ENCODE data around the gene PCDHGA7. TPM values are rescaled to one million over a fixed set of nuclear protein-coding genes. Genes with fewer than 3 reads are reported as not detected.

The PCDHGA7 gene
- total and polyA plus RNA-seq, 10 donors = 0.18 to 5.4 (median 2.0) TPM

DNA sequence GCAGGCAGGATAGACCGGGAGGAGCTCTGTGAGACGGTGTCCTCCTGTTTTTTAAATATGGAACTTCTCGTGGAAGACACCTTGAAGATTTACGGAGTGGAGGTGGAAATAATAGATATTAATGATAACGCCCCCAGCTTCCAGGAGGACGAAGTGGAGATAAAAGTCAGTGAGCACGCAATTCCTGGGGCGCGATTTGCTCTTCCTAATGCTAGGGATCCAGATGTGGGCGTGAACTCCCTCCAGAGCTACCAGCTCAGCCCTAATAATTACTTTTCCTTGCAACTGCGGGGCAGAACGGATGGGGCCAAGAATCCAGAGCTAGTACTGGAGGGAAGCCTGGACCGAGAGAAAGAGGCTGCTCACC, 38.9 kb downstream of the PCDHGA7 start:
- TF ChIP-seq POLR2AphosphoS5 (IDR thresholded peaks at IDR 0.05) = no peak
- no peak for TF ChIP-seq POLR2A (IDR thresholded peaks at IDR 0.05)
- TF ChIP-seq, protein P1, sequence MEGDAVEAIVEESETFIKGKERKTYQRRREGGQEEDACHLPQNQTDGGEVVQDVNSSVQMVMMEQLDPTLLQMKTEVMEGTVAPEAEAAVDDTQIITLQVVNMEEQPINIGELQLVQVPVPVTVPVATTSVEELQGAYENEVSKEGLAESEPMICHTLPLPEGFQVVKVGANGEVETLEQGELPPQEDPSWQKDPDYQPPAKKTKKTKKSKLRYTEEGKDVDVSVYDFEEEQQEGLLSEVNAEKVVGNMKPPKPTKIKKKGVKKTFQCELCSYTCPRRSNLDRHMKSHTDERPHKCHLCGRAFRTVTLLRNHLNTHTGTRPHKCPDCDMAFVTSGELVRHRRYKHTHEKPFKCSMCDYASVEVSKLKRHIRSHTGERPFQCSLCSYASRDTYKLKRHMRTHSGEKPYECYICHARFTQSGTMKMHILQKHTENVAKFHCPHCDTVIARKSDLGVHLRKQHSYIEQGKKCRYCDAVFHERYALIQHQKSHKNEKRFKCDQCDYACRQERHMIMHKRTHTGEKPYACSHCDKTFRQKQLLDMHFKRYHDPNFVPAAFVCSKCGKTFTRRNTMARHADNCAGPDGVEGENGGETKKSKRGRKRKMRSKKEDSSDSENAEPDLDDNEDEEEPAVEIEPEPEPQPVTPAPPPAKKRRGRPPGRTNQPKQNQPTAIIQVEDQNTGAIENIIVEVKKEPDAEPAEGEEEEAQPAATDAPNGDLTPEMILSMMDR (IDR thresholded peaks at IDR 0.05 in 8 of 11, conservative IDR thresholded peaks at IDR 0.05 in 3 of 11) = no peak
- no peak overlapping the region for H3K27ac ChIP-seq
- peak overlapping the region in 7 of 8 donors; percentile 6 to 67 (median 34) for H3K4me3 ChIP-seq
- peaks cover 0 to 8% (median 0%) of the 10 kb centered on the region in 6 donors for H3K36me3 ChIP-seq
- intact Hi-C loops (cut with DNase I; ENCODE audit: low total_unique reads) = no loop called here
- WGBS, 5 donors = 8 to 20% (median 9%) methylated on average over 13 of the region's 13 CpGs
- peaks cover 0 to 12% (median 3%) of the 10 kb centered on the region in 6 donors for H3K4me1 ChIP-seq
- peaks cover 0 to 89% (median 39%) of the 10 kb centered on the region in 7 donors for H3K27me3 ChIP-seq (replicated peaks in 1 of 7)
- peaks cover 2 to 100% (median 96%) of the 10 kb centered on the region in 8 donors for H3K9me3 ChIP-seq
- no peak for DNase-seq

DNA sequence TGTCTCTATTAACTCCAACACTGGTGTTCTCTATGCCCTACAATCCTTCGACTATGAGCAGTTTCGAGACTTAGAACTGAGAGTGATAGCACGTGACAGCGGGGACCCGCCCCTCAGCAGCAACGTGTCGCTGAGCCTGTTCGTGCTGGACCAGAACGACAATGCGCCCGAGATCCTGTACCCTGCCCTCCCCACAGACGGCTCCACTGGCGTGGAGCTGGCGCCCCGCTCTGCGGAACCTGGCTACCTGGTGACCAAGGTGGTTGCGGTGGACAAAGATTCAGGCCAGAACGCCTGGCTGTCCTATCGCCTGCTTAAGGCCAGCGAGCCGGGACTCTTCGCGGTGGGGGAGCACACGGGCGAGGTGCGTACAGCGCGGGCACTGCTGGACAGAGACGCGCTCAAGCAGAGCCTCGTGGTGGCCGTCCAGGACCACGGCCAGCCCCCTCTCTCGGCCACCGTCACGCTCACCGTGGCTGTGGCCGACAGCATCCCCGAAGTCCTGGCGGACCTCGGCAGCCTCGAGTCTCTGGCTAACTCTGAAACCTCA, 40.3 kb downstream of the PCDHGA7 start:
- peaks cover 0 to 12% (median 0%) of the 10 kb centered on the region in 6 donors for H3K4me1 ChIP-seq
- TF ChIP-seq POLR2AphosphoS5 (IDR thresholded peaks at IDR 0.05) (no peak), POLR2A (IDR thresholded peaks at IDR 0.05) (no peak)
- TF ChIP-seq, protein P1 (IDR thresholded peaks at IDR 0.05 in 8 of 11, conservative IDR thresholded peaks at IDR 0.05 in 3 of 11) = no peak
- intact Hi-C loops (cut with DNase I; ENCODE audit: low total_unique reads) = no loop called here
- peaks cover 2 to 100% (median 100%) of the 10 kb centered on the region in 8 donors for H3K9me3 ChIP-seq
- peaks cover 0 to 13% (median 0%) of the 10 kb centered on the region in 6 donors for H3K36me3 ChIP-seq
- no peak for DNase-seq
- H3K27ac ChIP-seq = no peak overlapping the region
- H3K27me3 ChIP-seq (replicated peaks in 1 of 7) = peaks cover 0 to 89% (median 35%) of the 10 kb centered on the region in 7 donors
- no peak overlapping the region for H3K4me3 ChIP-seq
- 26 to 45% (median 30%) methylated on average over 29 to 42 of the region's 42 CpGs for WGBS, 5 donors

DNA sequence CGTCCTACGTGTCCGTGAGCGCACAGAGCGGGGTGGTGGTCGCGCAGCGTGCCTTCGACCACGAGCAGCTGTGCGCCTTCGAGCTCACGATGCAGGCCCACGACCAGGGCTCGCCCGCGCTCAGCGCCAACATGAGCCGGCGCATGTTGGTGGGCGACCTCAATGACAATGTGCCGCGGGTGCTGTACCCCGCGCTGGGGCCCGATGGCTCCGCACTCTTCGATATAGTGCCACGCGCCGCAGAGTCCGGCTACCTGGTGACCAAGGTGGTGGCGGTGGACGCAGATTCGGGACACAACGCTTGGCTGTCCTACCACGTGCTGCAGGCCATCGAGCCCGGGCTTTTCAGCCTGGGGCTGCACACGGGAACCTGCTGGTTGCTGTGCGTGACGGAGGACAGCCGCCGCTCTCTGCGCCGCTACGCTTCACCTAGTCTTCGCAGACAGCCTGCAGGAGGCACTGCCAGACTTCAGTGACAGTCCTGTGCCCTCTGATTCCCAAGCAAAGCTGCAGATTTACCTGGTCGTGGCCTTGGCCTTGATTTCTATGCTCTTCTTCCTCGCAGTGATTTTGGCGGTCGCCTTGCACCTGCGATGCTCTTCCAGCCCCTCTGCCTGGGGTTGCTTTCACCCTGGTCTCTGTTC, 45.4 kb downstream of the PCDHGA7 start:
- no peak for DNase-seq
- Histone ChIP-seq H3K4me1 (peaks cover 0 to 19% (median 0%) of the 10 kb centered on the region in 6 donors), H3K27ac (no peak overlapping the region), H3K4me3 (no peak overlapping the region), H3K9me3 (peaks cover 0 to 100% (median 98%) of the 10 kb centered on the region in 8 donors), H3K27me3 (replicated peaks in 1 of 7) (peaks cover 0 to 88% (median 14%) of the 10 kb centered on the region in 7 donors), H3K36me3 (peaks cover 0 to 8% (median 0%) of the 10 kb centered on the region in 6 donors)
- TF ChIP-seq POLR2AphosphoS5 (IDR thresholded peaks at IDR 0.05) (no peak), POLR2A (IDR thresholded peaks at IDR 0.05) (no peak)
- TF ChIP-seq, protein P1 (IDR thresholded peaks at IDR 0.05 in 8 of 11, conservative IDR thresholded peaks at IDR 0.05 in 3 of 11) = no peak
- intact Hi-C loops (cut with DNase I; ENCODE audit: low total_unique reads) = no loop called here
- WGBS, 5 donors = 33 to 63% (median 55%) methylated on average over 18 to 53 of the region's 53 CpGs

Data from spleen (tissue), 11 donors.